ENCODE data around the gene SEPTIN12. TPM values are rescaled to one million over a fixed set of nuclear protein-coding genes. Genes with fewer than 3 reads are reported as not detected.

The SEPTIN12 gene
- total RNA-seq, 1 donor from 2014 or later = not detected

DNA sequence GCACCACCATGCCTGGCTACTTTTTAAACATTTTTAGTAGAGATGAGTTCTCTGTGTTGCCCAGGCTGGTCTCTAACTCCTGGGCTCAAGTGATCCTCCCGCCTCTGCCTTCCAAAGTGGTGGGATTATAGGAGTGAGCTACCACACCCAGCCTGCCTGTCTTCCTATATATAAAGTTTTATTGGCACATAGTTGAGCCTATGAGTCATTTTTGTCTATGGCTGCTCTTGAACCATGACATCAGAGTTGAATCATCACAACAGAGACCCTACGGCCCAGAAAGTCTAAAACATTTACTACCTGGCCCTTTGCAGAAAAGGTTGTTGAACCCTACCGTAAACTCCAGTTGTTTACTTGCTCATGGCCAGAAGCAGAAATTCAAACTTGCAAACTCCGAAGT, 7.9 kb downstream of the SEPTIN12 start:
- ATAC-seq = no peak
- no peaks in the 10 kb centered on the region for H3K27me3 ChIP-seq
- no peak overlapping the region for H3K27ac ChIP-seq
- intact Hi-C loops (cut with DNase I) = no loop called here
- H3K9me3 ChIP-seq = no peaks in the 10 kb centered on the region
- H3K4me3 ChIP-seq = no peak overlapping the region
- no peaks in the 10 kb centered on the region for H3K4me1 ChIP-seq
- no peaks in the 10 kb centered on the region for H3K36me3 ChIP-seq
- no peak for DNase-seq
- TF ChIP-seq, protein P1, sequence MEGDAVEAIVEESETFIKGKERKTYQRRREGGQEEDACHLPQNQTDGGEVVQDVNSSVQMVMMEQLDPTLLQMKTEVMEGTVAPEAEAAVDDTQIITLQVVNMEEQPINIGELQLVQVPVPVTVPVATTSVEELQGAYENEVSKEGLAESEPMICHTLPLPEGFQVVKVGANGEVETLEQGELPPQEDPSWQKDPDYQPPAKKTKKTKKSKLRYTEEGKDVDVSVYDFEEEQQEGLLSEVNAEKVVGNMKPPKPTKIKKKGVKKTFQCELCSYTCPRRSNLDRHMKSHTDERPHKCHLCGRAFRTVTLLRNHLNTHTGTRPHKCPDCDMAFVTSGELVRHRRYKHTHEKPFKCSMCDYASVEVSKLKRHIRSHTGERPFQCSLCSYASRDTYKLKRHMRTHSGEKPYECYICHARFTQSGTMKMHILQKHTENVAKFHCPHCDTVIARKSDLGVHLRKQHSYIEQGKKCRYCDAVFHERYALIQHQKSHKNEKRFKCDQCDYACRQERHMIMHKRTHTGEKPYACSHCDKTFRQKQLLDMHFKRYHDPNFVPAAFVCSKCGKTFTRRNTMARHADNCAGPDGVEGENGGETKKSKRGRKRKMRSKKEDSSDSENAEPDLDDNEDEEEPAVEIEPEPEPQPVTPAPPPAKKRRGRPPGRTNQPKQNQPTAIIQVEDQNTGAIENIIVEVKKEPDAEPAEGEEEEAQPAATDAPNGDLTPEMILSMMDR (IDR thresholded peaks at IDR 0.05) = no peak

DNA sequence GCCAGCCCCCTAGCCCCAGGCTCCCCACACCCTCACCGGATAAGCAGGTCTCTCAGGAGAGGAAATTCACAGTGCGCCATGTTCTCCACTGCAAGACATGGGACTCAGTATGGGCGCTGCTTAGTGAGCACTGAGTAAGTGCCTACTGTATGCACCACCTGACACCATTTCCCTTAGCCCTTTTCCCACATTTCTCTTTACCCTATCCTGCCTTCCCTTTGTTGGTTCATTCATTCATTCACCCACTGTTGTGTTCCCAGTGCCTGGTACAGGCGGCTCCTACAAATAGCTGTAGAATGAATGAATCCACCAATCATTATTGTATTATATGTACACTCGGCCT, 10.1 kb downstream of the SEPTIN12 start:
- ATAC-seq (no peak), DNase-seq (no peak)
- TF ChIP-seq, protein P1 (IDR thresholded peaks at IDR 0.05) = no peak
- no peaks in the 10 kb centered on the region for H3K27me3 ChIP-seq
- no peaks in the 10 kb centered on the region for H3K36me3 ChIP-seq
- no peak overlapping the region for H3K27ac ChIP-seq
- intact Hi-C loops (cut with DNase I) = no loop called here
- H3K4me3 ChIP-seq = no peak overlapping the region
- H3K9me3 ChIP-seq = no peaks in the 10 kb centered on the region
- no peaks in the 10 kb centered on the region for H3K4me1 ChIP-seq

DNA sequence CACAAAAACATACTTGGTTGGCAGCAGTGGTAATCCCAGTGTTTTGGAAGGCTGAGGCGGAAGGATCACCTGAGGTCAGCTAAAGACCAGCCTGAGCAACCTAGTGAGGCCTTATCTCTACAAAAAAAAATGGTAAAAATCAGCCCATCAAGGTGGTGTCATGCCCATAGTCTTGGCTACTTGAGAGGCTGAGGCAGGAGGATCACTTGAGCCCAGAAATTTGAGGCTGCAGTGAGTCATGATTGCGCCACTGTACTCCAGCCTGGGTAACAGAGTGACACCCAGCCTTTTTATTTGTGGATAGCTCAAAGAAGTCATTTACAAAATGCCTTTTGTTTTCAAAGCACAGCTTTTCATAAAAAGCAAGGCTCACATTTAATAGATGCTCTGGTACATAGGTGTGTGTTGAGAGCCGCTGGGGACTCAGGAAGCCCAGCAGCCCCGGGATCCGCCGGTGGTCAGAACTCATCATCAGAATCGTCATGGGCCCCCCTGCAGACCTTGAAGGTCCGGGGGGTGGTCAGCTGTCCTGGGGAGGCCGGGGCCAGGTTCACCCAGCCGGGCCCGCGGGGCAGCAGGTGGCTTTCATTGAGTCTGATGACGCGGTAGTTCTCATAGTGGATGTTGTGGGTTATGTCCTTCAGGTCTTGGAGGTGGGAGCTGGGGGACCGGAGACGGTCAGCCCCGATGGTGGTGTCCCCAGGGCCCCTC, 10.7 kb downstream of the SEPTIN12 start:
- no peak for ATAC-seq
- DNase-seq = no peak
- Histone ChIP-seq H3K4me3 (no peak overlapping the region), H3K36me3 (no peaks in the 10 kb centered on the region), H3K9me3 (no peaks in the 10 kb centered on the region), H3K27ac (no peak overlapping the region), H3K4me1 (no peaks in the 10 kb centered on the region), H3K27me3 (no peaks in the 10 kb centered on the region)
- TF ChIP-seq, protein P1 (IDR thresholded peaks at IDR 0.05) = no peak
- intact Hi-C loops (cut with DNase I) = no loop called here

DNA sequence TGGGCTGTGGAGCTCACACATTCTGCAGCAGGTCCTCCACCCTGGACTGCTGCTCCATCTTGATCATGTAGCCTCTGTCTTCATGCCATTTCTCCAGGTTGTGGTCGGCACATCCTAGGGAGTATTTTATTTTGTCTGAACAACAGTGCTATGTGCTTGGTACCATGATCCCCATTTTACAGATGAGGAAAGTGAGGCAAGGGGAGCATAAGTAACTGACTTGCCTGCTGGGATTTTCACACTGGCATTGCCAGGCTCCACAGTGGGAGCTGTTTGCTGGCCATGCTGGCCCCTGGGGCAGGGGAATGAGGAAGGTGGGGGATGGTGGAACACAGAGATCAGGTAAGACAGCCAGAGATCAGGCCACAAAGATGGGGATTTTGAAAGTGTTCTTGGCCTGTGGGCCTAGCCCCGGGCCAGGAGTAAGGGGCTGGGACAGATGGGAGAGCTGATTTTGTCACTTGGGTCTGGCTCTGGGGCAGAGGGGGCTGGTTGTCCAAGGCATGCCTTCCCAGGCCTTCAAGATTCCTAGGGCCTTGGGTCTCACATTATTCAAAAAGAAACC, 11.9 kb downstream of the SEPTIN12 start:
- ATAC-seq (no peak), DNase-seq (no peak)
- H3K36me3 ChIP-seq = no peaks in the 10 kb centered on the region
- no peaks in the 10 kb centered on the region for H3K9me3 ChIP-seq
- H3K27me3 ChIP-seq = no peaks in the 10 kb centered on the region
- intact Hi-C loops (cut with DNase I) = no loop called here
- no peaks in the 10 kb centered on the region for H3K4me1 ChIP-seq
- TF ChIP-seq, protein P1 (IDR thresholded peaks at IDR 0.05) = no peak
- H3K4me3 ChIP-seq = no peak overlapping the region
- no peak overlapping the region for H3K27ac ChIP-seq

DNA sequence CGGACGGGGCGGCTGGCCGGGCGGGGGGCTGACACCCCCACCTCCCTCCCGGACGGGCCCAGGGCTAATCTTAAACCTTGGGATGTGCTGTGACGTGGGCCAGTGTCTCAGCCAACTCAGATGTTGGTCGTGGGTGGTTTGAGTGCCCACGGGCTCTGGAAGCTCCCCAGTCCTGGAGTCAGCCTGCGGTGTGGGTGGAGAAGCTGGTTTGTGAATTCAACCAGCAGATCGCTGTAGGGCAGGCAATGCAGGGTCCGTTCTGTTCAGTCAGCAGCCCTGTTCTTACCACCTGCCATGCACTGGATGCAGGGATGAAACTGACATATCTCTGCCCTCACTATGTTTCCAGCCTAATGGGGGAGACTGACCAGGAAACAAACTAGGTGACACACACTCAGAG, 13.1 kb downstream of the SEPTIN12 start:
- H3K9me3 ChIP-seq = no peaks in the 10 kb centered on the region
- H3K4me3 ChIP-seq = no peak overlapping the region
- H3K36me3 ChIP-seq = no peaks in the 10 kb centered on the region
- TF ChIP-seq, protein P1 (IDR thresholded peaks at IDR 0.05) = no peak
- H3K27me3 ChIP-seq = no peaks in the 10 kb centered on the region
- DNase-seq (no peak), ATAC-seq (no peak)
- intact Hi-C loops (cut with DNase I) = no loop called here
- no peak overlapping the region for H3K27ac ChIP-seq
- no peaks in the 10 kb centered on the region for H3K4me1 ChIP-seq
